Gastroesophageal sphincter (tissue), 4 donors: ENCODE measurements around the gene STAC2. TPM values are rescaled to one million over a fixed set of nuclear protein-coding genes. Genes with fewer than 3 reads are reported as not detected.

Source experiments
- ATAC-seq: fragments of 150-250 bp; one replicate; pipeline ENCODE4 v1.9.1; 2016; ENCODE audit warnings: mild to moderate bottlenecking, moderate library complexity
- H3K27ac ChIP-seq, 4 donors: fragments of 200-600 bp; sonication (generic) in 3 of 4; 1 replicate in 3 of 4; 2 replicates in 1 of 4; pipeline ENCODE4 v1.5.1; 2016 to 2019
- H3K27me3 ChIP-seq: fragments of 200-600 bp; sonication (generic); one replicate; pipeline ENCODE4 v1.5.1; 2019
- H3K36me3 ChIP-seq, 2 donors: fragments of 200-600 bp; sonication (generic); one replicate each; pipeline ENCODE4 v1.5.1; 2019; ENCODE audit warnings: control low read depth in 1 of 2
- H3K4me1 ChIP-seq, 3 donors: fragments of 200-600 bp; sonication (generic); 1 replicate in 2 of 3; 2 replicates in 1 of 3; pipeline ENCODE4 v1.5.1; 2016 to 2019; ENCODE audit warnings: control low read depth in 2 of 3
- H3K4me3 ChIP-seq, 2 donors: fragments of 200-600 bp; sonication (generic); one replicate each; pipeline ENCODE4 v1.5.1; 2019; ENCODE audit warnings: mild to moderate bottlenecking in 1 of 2, moderate library complexity in 1 of 2
- H3K9me3 ChIP-seq, 3 donors: fragments of 200-600 bp; sonication (generic); one replicate each; pipeline ENCODE4 v1.5.1; 2017 to 2019; ENCODE audit warnings: control low read depth in 2 of 3
- EP300 ChIP-seq: sonication (generic); formaldehyde crosslinking; IDR thresholded peaks from one replicate; pipeline ENCODE4 v1.6.1; 2017; ENCODE audit warnings: antibody characterized with exemption, mild to moderate bottlenecking
- POLR2A ChIP-seq, 2 donors: fragments of 450-650 bp; IDR thresholded peaks; one replicate each; pipeline ENCODE4 v1.6.1; 2017; ENCODE audit warnings: antibody characterized with exemption in 2 of 2, mild to moderate bottlenecking in 2 of 2, moderate library complexity in 1 of 2
- POLR2AphosphoS5 ChIP-seq: sonication (generic); formaldehyde crosslinking; IDR thresholded peaks from one replicate; pipeline ENCODE4 v1.6.1; 2017; ENCODE audit warnings: antibody characterized with exemption
- WGBS, 2 donors: methylation state at CpG; one replicate each; pipeline ENCODE4 v1.1.5; 2018; ENCODE audit warnings: low coverage in 1 of 2; 5-methylcytosine and 5-hydroxymethylcytosine counted together
- total RNA-seq, 4 donors: library from RNA; depleted of rRNA; stranded (reverse); fragments of >200 nt; gene quantifications; one replicate each; pipeline ENCODE4 v1.1.0, GENCODE V29; 2016
- TF ChIP-seq, protein P1 (sequence below), 4 experiments: fragments of 200-600 bp in 2 of 4; fragments of 450-650 bp in 2 of 4; sonication (generic) in 1 of 4; IDR thresholded peaks; one replicate each; pipeline ENCODE4 v1.5.1; 2017 to 2019; ENCODE audit warnings: antibody characterized with exemption in 4 of 4, mild to moderate bottlenecking in 2 of 4, moderate library complexity in 2 of 4

Gene STAC2
- total RNA-seq, 4 donors from 2014 or later, result 0.13 to 0.57 TPM; not detected in 2

DNA sequence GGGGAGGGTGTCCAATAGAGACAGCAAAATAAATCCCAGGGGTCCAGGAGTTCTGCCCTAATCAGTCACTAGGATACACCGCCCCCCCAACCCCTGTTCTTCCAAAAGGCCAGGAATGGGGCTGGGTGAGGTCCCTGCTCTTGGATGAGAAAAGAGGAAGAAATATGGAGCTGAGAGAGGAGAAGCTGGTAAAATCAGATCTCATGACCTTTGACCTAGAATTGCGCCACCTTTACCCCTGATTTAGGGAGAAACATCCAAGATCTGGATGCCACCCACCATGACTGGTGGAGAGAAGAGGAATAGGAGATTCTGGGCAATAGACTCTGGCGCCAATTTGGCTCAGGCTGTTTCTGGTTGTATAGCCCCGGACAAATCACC lies 27.6 kb downstream of the STAC2 start:
- peak overlapping the region; percentile 49 to 95 (median 92) for H3K27ac ChIP-seq
- 57% methylated on average over 4 of the region's 4 CpGs; no CpG with 5 or more reads in 1 of the 2 donors for WGBS, 2 donors
- peaks cover 0 to 35% of the 10 kb centered on the region in 2 donors for H3K36me3 ChIP-seq
- peak overlapping the region in 1 of 2 donors; percentile 70 for H3K4me3 ChIP-seq
- H3K4me1 ChIP-seq, result peaks cover 7 to 86% (median 29%) of the 10 kb centered on the region in 3 donors
- TF ChIP-seq EP300 (no peak), POLR2A (IDR thresholded peaks at IDR 0.05) (no peak), POLR2AphosphoS5 (no peak)
- TF ChIP-seq, protein P1, sequence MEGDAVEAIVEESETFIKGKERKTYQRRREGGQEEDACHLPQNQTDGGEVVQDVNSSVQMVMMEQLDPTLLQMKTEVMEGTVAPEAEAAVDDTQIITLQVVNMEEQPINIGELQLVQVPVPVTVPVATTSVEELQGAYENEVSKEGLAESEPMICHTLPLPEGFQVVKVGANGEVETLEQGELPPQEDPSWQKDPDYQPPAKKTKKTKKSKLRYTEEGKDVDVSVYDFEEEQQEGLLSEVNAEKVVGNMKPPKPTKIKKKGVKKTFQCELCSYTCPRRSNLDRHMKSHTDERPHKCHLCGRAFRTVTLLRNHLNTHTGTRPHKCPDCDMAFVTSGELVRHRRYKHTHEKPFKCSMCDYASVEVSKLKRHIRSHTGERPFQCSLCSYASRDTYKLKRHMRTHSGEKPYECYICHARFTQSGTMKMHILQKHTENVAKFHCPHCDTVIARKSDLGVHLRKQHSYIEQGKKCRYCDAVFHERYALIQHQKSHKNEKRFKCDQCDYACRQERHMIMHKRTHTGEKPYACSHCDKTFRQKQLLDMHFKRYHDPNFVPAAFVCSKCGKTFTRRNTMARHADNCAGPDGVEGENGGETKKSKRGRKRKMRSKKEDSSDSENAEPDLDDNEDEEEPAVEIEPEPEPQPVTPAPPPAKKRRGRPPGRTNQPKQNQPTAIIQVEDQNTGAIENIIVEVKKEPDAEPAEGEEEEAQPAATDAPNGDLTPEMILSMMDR (IDR thresholded peaks at IDR 0.05), result no peak
- H3K27me3 ChIP-seq, result no peaks in the 10 kb centered on the region
- no peak for ATAC-seq
- H3K9me3 ChIP-seq, result no peaks in the 10 kb centered on the region

DNA sequence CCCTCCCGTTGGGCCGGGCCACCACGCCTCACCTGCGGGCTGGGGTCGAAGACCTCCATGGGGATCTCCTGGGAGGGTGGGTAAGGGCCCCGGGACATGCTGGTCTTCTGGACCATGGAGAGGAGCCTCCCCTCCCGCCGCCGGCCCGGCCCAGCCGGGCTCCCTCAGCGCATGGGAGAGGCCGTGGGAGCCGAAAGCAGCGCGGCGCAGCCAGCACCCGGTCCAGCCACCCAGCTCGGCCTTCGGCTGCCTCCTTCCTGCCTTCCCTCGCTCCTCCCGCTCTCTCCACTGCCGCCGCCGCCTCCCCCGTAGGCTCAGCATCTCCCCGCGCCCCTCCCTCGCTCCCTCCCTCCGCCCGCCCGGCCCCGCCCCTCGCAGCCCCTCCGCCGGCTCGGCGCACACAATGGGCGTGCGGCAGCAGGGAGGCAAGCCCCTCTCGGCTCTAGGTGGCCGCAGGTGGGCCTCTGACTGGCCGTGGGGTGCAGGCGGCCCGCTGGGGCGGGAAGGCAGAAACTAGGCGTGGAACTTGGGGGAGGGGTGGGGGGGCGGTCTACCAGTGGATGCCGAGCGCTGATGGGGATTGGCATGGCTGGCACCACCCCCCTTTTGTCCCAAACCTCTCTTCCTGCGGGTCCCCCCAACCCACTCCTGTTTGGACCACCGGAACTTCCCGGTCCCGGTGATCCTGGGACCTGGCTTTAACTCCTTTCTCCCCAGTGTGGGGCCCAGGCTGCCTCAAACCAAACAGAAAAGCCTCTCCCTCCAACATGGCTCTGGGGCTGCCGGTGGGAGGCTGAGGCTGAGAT lies 28.2 kb downstream of the STAC2 start, which contains the start of gene CACNB1:
TSS of gene CACNB1 (minus strand) at position 290 of the 806 bp plus-strand sequence. CDS start at position 116, 174 bp downstream.
- peak within 1 kb of the TSS; percentile 69 to 70 for H3K4me3 ChIP-seq
- H3K27me3 ChIP-seq, result no peaks in the 10 kb centered on the region
- peak; percentile 74 for ATAC-seq
- H3K36me3 ChIP-seq, result peaks cover 0 to 35% of the 10 kb centered on the region in 2 donors
- H3K4me1 ChIP-seq, result peaks cover 7 to 81% (median 29%) of the 10 kb centered on the region in 3 donors
- TF ChIP-seq POLR2AphosphoS5, result peak; percentile 48
- TF ChIP-seq POLR2A (IDR thresholded peaks at IDR 0.05), result peak; percentile 29 to 40
- TF ChIP-seq EP300, result no peak
- 0% methylated on average over 16 of the region's 55 CpGs; no CpG with 5 or more reads in 1 of the 2 donors for WGBS, 2 donors
- peak within 1 kb of the TSS; percentile 49 to 95 (median 92) for H3K27ac ChIP-seq
- H3K9me3 ChIP-seq, result no peaks in the 10 kb centered on the region

DNA sequence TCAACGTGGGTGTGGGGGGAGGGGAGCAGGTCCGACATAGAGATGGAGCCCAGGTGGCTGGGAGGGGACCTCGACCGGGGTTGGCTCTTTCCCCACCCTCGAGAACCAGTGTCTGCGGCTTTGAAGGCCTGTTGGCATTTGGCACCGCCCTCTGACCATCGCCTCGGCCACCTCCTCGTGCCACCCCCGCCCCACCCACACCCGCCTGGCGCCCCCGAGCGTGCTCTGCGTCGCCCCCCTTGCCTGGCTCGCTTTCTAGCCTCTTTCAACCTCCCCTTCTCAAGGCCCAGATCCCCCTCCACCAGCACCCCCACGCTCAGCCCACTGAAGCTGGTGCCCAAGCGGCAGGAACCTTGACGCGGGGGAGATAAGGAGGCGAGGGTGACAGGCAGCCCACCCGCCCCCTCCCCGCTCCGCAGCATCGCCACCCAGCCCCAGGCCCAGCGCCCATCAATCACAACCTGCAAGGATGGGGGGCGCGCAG lies 28.9 kb downstream of the STAC2 start:
- Histone ChIP-seq H3K27me3 (no peaks in the 10 kb centered on the region), H3K4me3 (peak overlapping the region; percentile 69 to 70), H3K36me3 (peaks cover 0 to 35% of the 10 kb centered on the region in 2 donors), H3K9me3 (no peaks in the 10 kb centered on the region), H3K4me1 (peaks cover 7 to 74% (median 27%) of the 10 kb centered on the region in 3 donors), H3K27ac (peak overlapping the region; percentile 49 to 95 (median 92))
- TF ChIP-seq EP300 (no peak), POLR2A (IDR thresholded peaks at IDR 0.05) (no peak), POLR2AphosphoS5 (no peak)
- TF ChIP-seq, protein P1 (IDR thresholded peaks at IDR 0.05), result no peak
- WGBS, 2 donors, result 0% methylated on average over 1 of the region's 30 CpGs; no CpG with 5 or more reads in 1 of the 2 donors
- no peak for ATAC-seq

DNA sequence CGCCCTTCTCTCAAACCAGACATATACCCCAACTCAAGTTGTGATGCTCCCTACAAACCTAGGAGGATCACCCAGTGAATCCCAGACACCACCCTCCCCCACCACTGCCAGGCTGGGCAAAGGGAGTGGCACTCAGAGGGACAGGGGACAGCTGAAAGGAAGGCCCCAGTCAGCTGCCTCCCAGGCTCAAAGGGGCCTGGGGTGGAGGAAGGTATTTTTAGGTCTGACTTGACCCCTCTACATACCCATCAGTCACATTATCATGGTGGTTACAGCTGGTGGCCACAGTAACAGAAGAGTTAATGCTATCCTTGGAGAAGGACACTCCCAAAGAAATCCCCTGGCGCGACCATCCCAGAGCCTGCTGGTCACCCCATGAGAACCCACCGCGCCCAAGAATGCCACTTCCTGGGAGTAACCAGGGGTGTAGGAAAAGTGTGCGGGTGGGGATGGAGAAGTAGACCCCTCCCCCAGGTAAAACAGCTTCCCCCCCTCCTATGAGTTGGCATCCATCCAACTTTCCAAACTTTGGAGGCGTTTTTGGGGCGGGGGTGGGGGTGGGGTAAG lies 29.4 kb downstream of the STAC2 start:
- WGBS, 2 donors, result 86% methylated on average over 1 of the region's 8 CpGs; no CpG with 5 or more reads in 1 of the 2 donors
- ATAC-seq, result no peak
- peaks cover 0 to 35% of the 10 kb centered on the region in 2 donors for H3K36me3 ChIP-seq
- no peaks in the 10 kb centered on the region for H3K9me3 ChIP-seq
- H3K4me1 ChIP-seq, result peaks cover 4 to 69% (median 22%) of the 10 kb centered on the region in 3 donors
- no peaks in the 10 kb centered on the region for H3K27me3 ChIP-seq
- H3K27ac ChIP-seq, result peak overlapping the region in 3 of 4 donors; percentile 89 to 95 (median 95)
- no peak for TF ChIP-seq POLR2AphosphoS5
- TF ChIP-seq, protein P1 (IDR thresholded peaks at IDR 0.05), result no peak
- peak overlapping the region; percentile 69 to 70 for H3K4me3 ChIP-seq

DNA sequence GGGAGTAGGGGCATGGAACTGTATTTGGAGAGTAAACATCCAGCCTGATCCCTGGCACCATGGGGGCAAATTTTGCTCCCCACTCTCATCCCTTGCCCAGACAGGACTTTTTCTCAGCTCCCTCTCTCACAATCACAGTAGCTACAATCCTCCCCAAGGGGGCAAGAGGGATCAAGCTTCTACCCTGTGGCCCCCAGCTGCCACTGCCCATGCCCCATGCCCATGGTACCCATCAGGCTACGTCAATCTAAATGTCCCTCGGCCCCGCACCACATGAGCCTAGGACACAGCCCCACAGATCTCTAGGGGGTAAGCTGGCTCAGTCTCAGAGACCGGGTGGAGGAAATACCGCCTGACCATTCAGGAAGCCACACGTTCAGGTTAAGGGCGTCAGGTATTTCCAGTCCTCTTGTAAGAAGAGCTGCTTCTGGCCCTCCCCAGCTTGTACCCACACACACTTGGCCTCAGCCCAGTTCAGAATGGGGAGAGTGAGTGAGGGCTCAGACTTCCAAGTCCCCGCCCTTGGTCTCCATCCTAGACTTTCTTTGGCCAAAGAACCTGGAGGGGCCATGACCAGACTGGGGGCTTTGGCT lies 30.1 kb downstream of the STAC2 start:
- Histone ChIP-seq H3K27ac (peak overlapping the region in 3 of 4 donors; percentile 64 to 95 (median 89)), H3K9me3 (no peaks in the 10 kb centered on the region), H3K4me3 (peak overlapping the region in 1 of 2 donors; percentile 70), H3K4me1 (peaks cover 0 to 62% (median 15%) of the 10 kb centered on the region in 3 donors), H3K36me3 (peaks cover 0 to 38% of the 10 kb centered on the region in 2 donors), H3K27me3 (no peaks in the 10 kb centered on the region)
- ATAC-seq, result no peak
- WGBS, 2 donors, result 50 to 54% methylated on average over 2 to 6 of the region's 8 CpGs
- TF ChIP-seq POLR2AphosphoS5, result no peak
- TF ChIP-seq POLR2A (IDR thresholded peaks at IDR 0.05), result no peak
- TF ChIP-seq, protein P1 (IDR thresholded peaks at IDR 0.05), result no peak
- no peak for TF ChIP-seq EP300
